ENCODE measurements around the gene TRIO. TPM values are rescaled to one million over a fixed set of nuclear protein-coding genes. Genes with fewer than 3 reads are reported as not detected.

TRIO gene
- total and polyA plus RNA-seq, 7 donors = 18.5 to 77.5 (median 35.0) TPM

- Histone ChIP-seq H3K4me1 (no peaks in the 10 kb centered on the region), H3K27me3 (ENCODE audit: insufficient read depth in 3 of 3, low read length in 2 of 3) (no peaks in the 10 kb centered on the region), H3K4me3 (no peak overlapping the region), H3K9me3 (no peaks in the 10 kb centered on the region), H3K36me3 (ENCODE audit: insufficient read depth in 1 of 2, low read depth in 1 of 2) (peaks cover 0 to 58% of the 10 kb centered on the region in 2 donors), H3K27ac (no peak overlapping the region)
- intact Hi-C loops (cut with DNase I) = loop anchor here in 1 of 2 donors (5.0 kb wide), 1 partner anchor 245 kb away; no protein-coding TSS in a partner anchor
- no peak for TF ChIP-seq CTCF (IDR thresholded peaks at IDR 0.05)
- ATAC-seq = no peak
- WGBS, 3 donors = 82 to 99% (median 98%) methylated on average over 6 of the region's 6 CpGs
- no peak for DNase-seq
These were observed 259.3 kb downstream of the TRIO start for GRCh38 chr5:14402424-14402823.

- WGBS, 3 donors = 89 to 92% (median 92%) methylated on average over 6 of the region's 6 CpGs
- no peak for TF ChIP-seq CTCF (IDR thresholded peaks at IDR 0.05)
- Histone ChIP-seq H3K4me1 (no peaks in the 10 kb centered on the region), H3K27me3 (ENCODE audit: insufficient read depth in 3 of 3, low read length in 2 of 3) (no peaks in the 10 kb centered on the region), H3K4me3 (no peak overlapping the region), H3K36me3 (ENCODE audit: insufficient read depth in 1 of 2, low read depth in 1 of 2) (peaks cover 0 to 70% of the 10 kb centered on the region in 2 donors), H3K9me3 (no peaks in the 10 kb centered on the region), H3K27ac (no peak overlapping the region)
- DNase-seq = no peak
- intact Hi-C loops (cut with DNase I) = loop anchor here in 1 of 2 donors (5.0 kb wide), 1 partner anchor 243 kb away; no protein-coding TSS in a partner anchor
- no peak for ATAC-seq
These were observed 261.6 kb downstream of the TRIO start for GRCh38 chr5:14404780-14405179.

- no peak for TF ChIP-seq CTCF (IDR thresholded peaks at IDR 0.05)
- WGBS, 3 donors = 92 to 96% (median 96%) methylated on average over 10 of the region's 10 CpGs
- H3K4me1 ChIP-seq = no peaks in the 10 kb centered on the region
- ATAC-seq = no peak
- H3K4me3 ChIP-seq = no peak overlapping the region
- H3K36me3 ChIP-seq (ENCODE audit: insufficient read depth in 1 of 2, low read depth in 1 of 2) = peaks cover 0 to 71% of the 10 kb centered on the region in 2 donors
- intact Hi-C loops (cut with DNase I) = no loop called here
- no peak for DNase-seq
- no peaks in the 10 kb centered on the region for H3K27me3 ChIP-seq (ENCODE audit: insufficient read depth in 3 of 3, low read length in 2 of 3)
- H3K9me3 ChIP-seq = no peaks in the 10 kb centered on the region
- H3K27ac ChIP-seq = no peak overlapping the region
These were observed 262.1 kb downstream of the TRIO start for GRCh38 chr5:14405267-14405666.

- Histone ChIP-seq H3K4me3 (no peak overlapping the region), H3K36me3 (ENCODE audit: insufficient read depth in 1 of 2, low read depth in 1 of 2) (peaks cover 0 to 71% of the 10 kb centered on the region in 2 donors), H3K27me3 (ENCODE audit: insufficient read depth in 3 of 3, low read length in 2 of 3) (no peaks in the 10 kb centered on the region), H3K27ac (no peak overlapping the region), H3K4me1 (no peaks in the 10 kb centered on the region), H3K9me3 (no peaks in the 10 kb centered on the region)
- intact Hi-C loops (cut with DNase I) = no loop called here
- TF ChIP-seq CTCF (IDR thresholded peaks at IDR 0.05) = no peak
- WGBS, 3 donors = 94 to 95% (median 94%) methylated on average over 22 of the region's 22 CpGs
- ATAC-seq (no peak), DNase-seq (no peak)
These were observed 262.8 kb downstream of the TRIO start for GRCh38 chr5:14405706-14406553.

All from psoas muscle (tissue), 8 donors.